Common myeloid progenitor, CD34-positive (primary cell): ENCODE data around the gene TRMT2B. TPM values are rescaled to one million over a fixed set of nuclear protein-coding genes. Genes with fewer than 3 reads are reported as not detected.

Experiments
- CTCF ChIA-PET: fragments of 350-600 bp; sonication (Branson Sonifier 250); formaldehyde crosslinking; loops from one replicate; lab custom pipeline; 2021; ENCODE audit warnings: antibody characterized with exemption; lab: Charles Lee
- POLR2A ChIA-PET: fragments of 350-600 bp; sonication (Branson Sonifier 250); formaldehyde crosslinking; loops from one replicate; lab custom pipeline; 2021; ENCODE audit warnings: antibody characterized with exemption; lab: Charles Lee
- DNase-seq, 3 donors: peaks; one replicate each; pipeline versions ENCODE4 v3.0.0 to v3.0.0-alpha.2; 2013
- H3K27ac ChIP-seq, 2 experiments: 1 replicate in 1 of 2; 2 replicates in 1 of 2; pipeline ENCODE4 v1.7.0; 2013; ENCODE audit warnings: inconsistent platforms in 2 of 2, low read length in 2 of 2, mild to moderate bottlenecking in 2 of 2, low read depth in 1 of 2, moderate library complexity in 1 of 2; ENCODE audit not compliant: severe bottlenecking in 2 of 2, insufficient read depth in 1 of 2, poor library complexity in 1 of 2
- H3K27me3 ChIP-seq, 5 experiments: replicated peaks in 2 of 5; 1 replicate in 3 of 5; 2 replicates in 2 of 5; pipeline versions ENCODE4 v1.6.1 to v1.7.0; 2013; ENCODE audit warnings: low read length in 4 of 5, mild to moderate bottlenecking in 2 of 5, moderate library complexity in 2 of 5, inconsistent platforms in 1 of 5; ENCODE audit not compliant: insufficient read depth in 5 of 5, control insufficient read depth in 4 of 5
- H3K36me3 ChIP-seq, 4 experiments: 1 replicate in 2 of 4; 2 replicates in 2 of 4; pipeline versions ENCODE4 v1.6.1 to v1.7.0; 2013; ENCODE audit warnings: low read length in 3 of 4, control low read depth in 1 of 4, mild to moderate bottlenecking in 1 of 4; ENCODE audit not compliant: control insufficient read depth in 4 of 4, insufficient read depth in 4 of 4
- H3K4me1 ChIP-seq, 4 experiments: 1 replicate in 3 of 4; 2 replicates in 1 of 4; pipeline versions ENCODE4 v1.6.1 to v1.7.1; 2013; ENCODE audit warnings: low read length in 3 of 4, mild to moderate bottlenecking in 3 of 4, control low read depth in 1 of 4, inconsistent platforms in 1 of 4, moderate library complexity in 1 of 4; ENCODE audit not compliant: control insufficient read depth in 4 of 4, insufficient read depth in 4 of 4; ENCODE audit errors: control extremely low read depth in 1 of 4
- H3K4me3 ChIP-seq, 7 experiments: 1 replicate in 4 of 7; 2 replicates in 3 of 7; pipeline versions ENCODE4 v1.5.1 to v1.7.0; 2013; ENCODE audit warnings: mild to moderate bottlenecking in 7 of 7, low read length in 6 of 7, moderate library complexity in 6 of 7, inconsistent platforms in 2 of 7, low read depth in 2 of 7, control low read depth in 1 of 7; ENCODE audit not compliant: insufficient read depth in 4 of 7, control insufficient read depth in 1 of 7; ENCODE audit errors: extremely low read depth in 1 of 7
- H3K9me3 ChIP-seq, 5 experiments: 1 replicate in 4 of 5; 2 replicates in 1 of 5; pipeline versions ENCODE4 v1.6.1 to v1.7.1; 2013; ENCODE audit warnings: low read length in 4 of 5, mild to moderate bottlenecking in 2 of 5, inconsistent platforms in 1 of 5, low read depth in 1 of 5, moderate library complexity in 1 of 5; ENCODE audit not compliant: control insufficient read depth in 4 of 5, insufficient read depth in 2 of 5; ENCODE audit errors: control extremely low read depth in 1 of 5
- WGBS: methylation state at CpG from one replicate; pipeline ENCODE4 v1.1.5; 2013; ENCODE audit not compliant: insufficient coverage; 5-methylcytosine and 5-hydroxymethylcytosine counted together
- polyA plus RNA-seq: library from polyadenylated mRNA; unstranded; fragments of 120-200 nt; gene quantifications from one replicate; pipeline ENCODE4 v1.2.1, GENCODE V29; 2013

The TRMT2B gene, protein sequence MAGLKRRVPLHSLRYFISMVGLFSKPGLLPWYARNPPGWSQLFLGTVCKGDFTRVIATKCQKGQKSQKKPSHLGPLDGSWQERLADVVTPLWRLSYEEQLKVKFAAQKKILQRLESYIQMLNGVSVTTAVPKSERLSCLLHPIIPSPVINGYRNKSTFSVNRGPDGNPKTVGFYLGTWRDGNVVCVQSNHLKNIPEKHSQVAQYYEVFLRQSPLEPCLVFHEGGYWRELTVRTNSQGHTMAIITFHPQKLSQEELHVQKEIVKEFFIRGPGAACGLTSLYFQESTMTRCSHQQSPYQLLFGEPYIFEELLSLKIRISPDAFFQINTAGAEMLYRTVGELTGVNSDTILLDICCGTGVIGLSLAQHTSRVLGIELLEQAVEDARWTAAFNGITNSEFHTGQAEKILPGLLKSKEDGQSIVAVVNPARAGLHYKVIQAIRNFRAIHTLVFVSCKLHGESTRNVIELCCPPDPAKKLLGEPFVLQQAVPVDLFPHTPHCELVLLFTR
- 21.2 TPM for polyA plus RNA-seq

DNA sequence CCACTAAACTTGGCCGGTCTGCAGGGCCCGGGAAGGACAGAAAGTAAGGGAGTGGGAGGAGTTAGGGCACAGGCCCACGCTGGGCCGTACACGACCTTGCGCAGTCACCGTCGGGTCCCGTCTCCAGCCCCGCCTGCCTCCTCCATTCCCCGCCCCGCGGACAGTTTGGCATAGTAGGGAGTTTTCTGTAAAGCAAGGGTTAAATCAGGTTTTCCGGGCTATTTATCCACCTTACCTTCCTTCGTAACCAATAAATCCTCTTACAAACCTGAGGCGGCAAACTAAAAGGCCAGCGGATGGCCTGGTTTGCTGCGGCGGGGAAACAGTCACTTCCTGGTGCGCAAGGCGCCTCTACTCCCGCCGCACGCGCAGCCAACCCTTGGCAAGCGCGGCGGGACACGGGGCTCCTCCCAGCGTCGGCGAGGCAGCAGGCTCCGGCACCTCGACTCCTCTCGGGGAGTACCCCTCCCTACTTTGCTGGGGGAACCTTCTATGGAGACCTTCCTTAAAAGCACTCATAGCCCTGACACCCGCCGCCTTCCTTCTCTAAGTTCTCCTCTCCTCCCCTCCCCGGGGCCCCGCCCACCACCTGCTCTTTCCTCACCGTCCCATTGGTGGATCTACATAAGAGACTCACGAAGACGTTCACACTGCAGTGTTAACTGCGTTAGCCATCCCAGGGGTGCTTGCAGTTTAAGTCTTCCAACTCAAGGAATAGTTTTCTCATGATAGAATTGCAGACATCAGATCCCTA lies at the start of gene TRMT2B:
Gene TRMT2B, minus strand, starts transcription at position 563 of the 754 bp plus-strand sequence. CDS start 9,822 bp downstream, outside the sequence.
- peak within 1 kb of the TSS; percentile 80 to 88 for H3K27ac ChIP-seq
- 34% methylated on average over 31 of the region's 43 CpGs for WGBS
- no peaks in the 10 kb centered on the region for H3K9me3 ChIP-seq
- H3K36me3 ChIP-seq = no peaks in the 10 kb centered on the region
- POLR2A ChIA-PET = no interaction called here
- H3K4me1 ChIP-seq = peaks cover 2 to 5% (median 3%) of the 10 kb centered on the region in 4 experiments
- peak within 1 kb of the TSS; percentile 31 to 87 (median 64) for H3K4me3 ChIP-seq
- DNase-seq = peak; percentile 87 to 95 (median 93)
- H3K27me3 ChIP-seq = peaks cover 0 to 9% (median 0%) of the 10 kb centered on the region in 5 experiments
- CTCF ChIA-PET = no interaction called here

DNA sequence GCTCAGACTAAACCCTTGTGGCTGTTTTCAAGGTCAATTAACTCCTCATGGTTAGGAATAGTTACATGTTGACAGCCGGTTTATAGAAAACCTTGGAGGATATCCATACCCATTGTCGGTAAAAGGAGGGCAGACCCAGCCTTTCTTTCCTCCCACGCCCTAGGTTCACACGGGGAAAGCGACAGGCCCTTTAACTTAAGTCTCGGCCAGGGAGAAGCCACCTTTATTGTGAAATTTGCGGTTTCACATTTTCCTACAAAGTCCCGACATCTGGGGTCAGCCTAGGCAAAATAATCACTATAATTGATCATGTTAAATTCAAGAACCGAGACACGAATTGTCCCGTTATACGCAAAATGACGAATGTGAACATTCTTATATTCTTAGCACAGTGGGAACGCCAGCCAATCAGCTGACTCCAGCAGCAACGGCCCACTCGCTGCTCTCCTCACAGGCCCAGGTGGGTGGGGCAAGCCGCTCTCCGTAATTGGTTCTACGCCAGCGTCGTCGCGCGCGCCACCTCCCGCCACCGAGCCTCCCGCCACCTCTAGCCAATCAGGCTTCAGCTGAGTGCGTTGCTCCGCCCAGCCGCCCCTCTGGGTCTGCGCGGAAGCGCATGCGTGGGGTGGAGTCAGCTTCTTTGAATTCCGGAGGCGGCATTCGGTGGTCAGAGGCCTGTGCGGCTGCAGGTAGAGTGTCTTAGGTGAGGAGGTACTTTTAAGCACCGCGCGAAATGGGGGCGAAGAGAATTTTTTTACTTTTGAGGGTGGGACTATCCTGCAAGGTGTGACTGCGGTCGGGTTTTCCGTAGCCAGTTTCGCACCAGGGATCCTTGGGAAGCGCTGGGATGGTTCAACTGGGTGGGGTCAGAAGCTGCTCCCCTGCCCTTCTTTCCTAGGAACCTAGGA lies 45.9 kb upstream of the TRMT2B start, which contains the start of gene CENPI:
Gene CENPI, plus strand, starts transcription at position 659 of the 908 bp plus-strand sequence. CDS start 2,867 bp downstream, outside the sequence.
- WGBS = 36% methylated on average over 41 of the region's 48 CpGs
- Histone ChIP-seq H3K4me1 (peaks cover 0 to 11% (median 4%) of the 10 kb centered on the region in 4 experiments), H3K36me3 (peaks cover 0 to 4% (median 0%) of the 10 kb centered on the region in 4 experiments), H3K9me3 (no peaks in the 10 kb centered on the region), H3K4me3 (peak within 1 kb of the TSS; percentile 17 to 85 (median 73)), H3K27ac (peak within 1 kb of the TSS; percentile 76 to 92), H3K27me3 (no peaks in the 10 kb centered on the region)
- ChIA-PET POLR2A (no interaction called here), CTCF (interaction anchor here (0.8 kb wide), 1 partner anchor 40 kb away, joined by 3 read pairs; no protein-coding TSS in a partner anchor)
- peak; percentile 91 to 96 (median 95) for DNase-seq

DNA sequence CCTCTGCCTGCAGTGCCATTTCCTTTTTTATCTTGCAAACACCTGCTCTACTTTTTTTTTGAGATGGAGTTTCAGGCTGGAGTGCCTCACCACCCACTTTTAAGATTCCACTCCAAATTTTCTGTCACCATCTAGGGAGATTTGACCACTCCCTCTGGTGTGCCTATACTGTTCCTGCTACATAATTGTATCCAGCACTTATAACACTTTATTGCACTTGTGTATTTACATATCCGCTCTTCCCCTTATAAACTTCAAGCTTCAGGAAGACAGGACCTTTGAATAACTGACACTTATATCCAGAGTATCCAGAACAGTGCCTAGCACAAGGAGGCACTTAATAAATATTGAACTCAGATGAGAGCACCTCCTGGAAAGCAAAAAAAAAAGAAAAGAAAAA lies 39.9 kb upstream of the TRMT2B start:
- H3K9me3 ChIP-seq = no peaks in the 10 kb centered on the region
- POLR2A ChIA-PET = interaction anchor here (0.6 kb wide), 1 partner anchor 324 kb away, joined by 3 read pairs; no protein-coding TSS in a partner anchor
- no peaks in the 10 kb centered on the region for H3K36me3 ChIP-seq
- H3K27ac ChIP-seq = no peak overlapping the region
- no peak overlapping the region for H3K4me3 ChIP-seq
- DNase-seq = no peak
- no peaks in the 10 kb centered on the region for H3K27me3 ChIP-seq
- WGBS = no CpG with 5 or more reads among the region's 1 CpG
- CTCF ChIA-PET = no interaction called here
- H3K4me1 ChIP-seq = no peaks in the 10 kb centered on the region

DNA sequence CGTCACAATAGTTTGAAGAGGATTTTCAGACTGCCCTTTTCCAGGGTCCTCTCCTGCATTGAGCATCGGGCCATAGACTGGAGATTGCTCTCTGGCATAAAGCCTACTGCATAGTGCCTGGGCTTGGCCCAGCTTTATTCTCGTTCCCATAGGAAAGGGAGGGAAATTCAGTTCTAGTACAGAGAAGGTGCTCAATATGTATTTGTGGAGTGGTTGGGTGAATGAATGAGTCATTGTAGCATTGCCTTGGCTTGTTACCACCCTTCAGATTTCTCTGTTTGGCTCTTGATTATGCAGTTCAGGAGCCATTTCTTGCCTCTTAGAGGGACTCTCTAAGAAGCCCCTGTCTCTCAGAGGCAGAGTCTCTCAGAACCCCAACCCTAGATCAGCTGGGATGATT lies 29.3 kb upstream of the TRMT2B start:
- 69% methylated on average over 2 of the region's 3 CpGs for WGBS
- no peak overlapping the region for H3K4me3 ChIP-seq
- ChIA-PET CTCF (no interaction called here), POLR2A (no interaction called here)
- peaks cover 0 to 4% (median 2%) of the 10 kb centered on the region in 4 experiments for H3K4me1 ChIP-seq
- H3K36me3 ChIP-seq = no peaks in the 10 kb centered on the region
- H3K9me3 ChIP-seq = no peaks in the 10 kb centered on the region
- DNase-seq = no peak
- H3K27me3 ChIP-seq = peaks cover 2 to 22% (median 11%) of the 10 kb centered on the region in 5 experiments
- no peak overlapping the region for H3K27ac ChIP-seq

DNA sequence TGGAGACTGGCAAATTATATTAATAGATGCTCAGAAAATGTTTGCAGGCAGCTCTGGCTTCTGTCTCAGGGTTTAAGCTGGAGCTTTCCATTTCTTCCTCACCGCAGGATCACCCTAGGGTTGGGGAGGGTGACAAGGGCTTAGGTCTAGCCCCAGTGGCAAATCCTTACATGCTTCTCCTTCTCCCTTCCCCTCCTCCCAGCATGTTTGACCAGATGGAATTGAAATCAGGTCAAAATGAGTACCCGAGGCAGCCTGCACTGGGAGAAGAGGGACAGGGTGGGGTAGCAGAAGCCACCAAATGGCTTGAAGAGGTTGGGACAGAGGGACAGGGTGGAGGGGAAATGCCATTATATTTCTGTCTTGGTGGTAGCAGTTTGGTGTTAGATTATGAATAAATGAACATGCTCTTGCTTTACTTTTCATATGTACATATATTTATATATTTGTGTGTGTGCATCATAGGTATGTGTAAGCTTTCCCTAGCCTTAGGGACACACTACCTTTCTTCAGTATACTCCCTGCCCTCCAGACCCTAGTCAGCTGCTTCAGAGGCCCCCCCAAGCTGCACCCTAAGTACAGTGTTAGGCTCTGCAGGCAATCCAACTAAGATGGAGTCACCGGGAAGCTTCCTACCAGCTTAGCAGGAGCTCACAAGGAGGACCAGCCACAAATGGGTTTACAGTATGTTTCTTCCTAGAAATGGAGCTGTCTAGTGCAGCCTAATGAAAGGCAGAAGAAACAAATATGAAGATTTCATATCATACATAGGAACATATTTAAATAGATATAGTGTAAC lies 28.6 kb upstream of the TRMT2B start:
- ChIA-PET CTCF (no interaction called here), POLR2A (no interaction called here)
- no peak overlapping the region for H3K27ac ChIP-seq
- no peak for DNase-seq
- no peaks in the 10 kb centered on the region for H3K36me3 ChIP-seq
- no peaks in the 10 kb centered on the region for H3K9me3 ChIP-seq
- no peak overlapping the region for H3K4me3 ChIP-seq
- peaks cover 0 to 4% (median 2%) of the 10 kb centered on the region in 4 experiments for H3K4me1 ChIP-seq
- peaks cover 2 to 22% (median 11%) of the 10 kb centered on the region in 5 experiments for H3K27me3 ChIP-seq
- WGBS = 100% methylated on average over 1 of the region's 3 CpGs
